ENCODE results near the gene RALA. TPM values are rescaled to one million over a fixed set of nuclear protein-coding genes. Genes with fewer than 3 reads are reported as not detected.

Gene RALA
- total RNA-seq, 2 experiments from 2014 or later, result 32.5 to 32.8 TPM

GRCh38 chr7:39642896-39643295 is 19.5 kb downstream of the RALA start:
- DNase-seq (no peak), ATAC-seq (no peak)
- intact Hi-C loops (cut with micrococcal nuclease), result no loop called here
- Mint-ChIP-seq H3K27ac (no peak overlapping the region), H3K27me3 (no peaks in the 10 kb centered on the region), H3K4me1 (ENCODE audit: low read depth) (peaks cover 61% of the 10 kb centered on the region), H3K4me3 (no peak overlapping the region), H3K9me3 (no peaks in the 10 kb centered on the region), H3K36me3 (ENCODE audit: low read depth) (peaks cover 23% of the 10 kb centered on the region)
- ChIA-PET POLR2A (no interaction called here), CTCF (interaction anchor here (1.4 kb wide), 1 partner anchor 12 kb away, joined by 4 read pairs; no protein-coding TSS in a partner anchor)
- no peak for TF ChIP-seq CTCF (IDR thresholded peaks at IDR 0.05)

GRCh38 chr7:39644170-39644569 is 20.8 kb downstream of the RALA start:
- TF ChIP-seq CTCF (IDR thresholded peaks at IDR 0.05), result no peak
- no peak for ATAC-seq
- Mint-ChIP-seq H3K27me3 (no peaks in the 10 kb centered on the region), H3K9me3 (no peaks in the 10 kb centered on the region), H3K36me3 (ENCODE audit: low read depth) (peaks cover 22% of the 10 kb centered on the region), H3K27ac (no peak overlapping the region), H3K4me1 (ENCODE audit: low read depth) (peaks cover 61% of the 10 kb centered on the region), H3K4me3 (no peak overlapping the region)
- intact Hi-C loops (cut with micrococcal nuclease), result no loop called here
- no peak for DNase-seq
- POLR2A ChIA-PET, result no interaction called here
- CTCF ChIA-PET, result no interaction called here

GRCh38 chr7:39645482-39646407 is 22.4 kb downstream of the RALA start:
- intact Hi-C loops (cut with micrococcal nuclease), result no loop called here
- no peaks in the 10 kb centered on the region for H3K9me3 Mint-ChIP-seq
- TF ChIP-seq CTCF (IDR thresholded peaks at IDR 0.05), result no peak
- H3K4me3 Mint-ChIP-seq, result no peak overlapping the region
- no peak overlapping the region for H3K27ac Mint-ChIP-seq
- peaks cover 16% of the 10 kb centered on the region for H3K36me3 Mint-ChIP-seq (ENCODE audit: low read depth)
- peaks cover 60% of the 10 kb centered on the region for H3K4me1 Mint-ChIP-seq (ENCODE audit: low read depth)
- CTCF ChIA-PET, result interaction anchor here (1.3 kb wide), 1 partner anchor 100 kb away, joined by 3 read pairs; no protein-coding TSS in a partner anchor
- H3K27me3 Mint-ChIP-seq, result no peaks in the 10 kb centered on the region
- ATAC-seq (no peak), DNase-seq (no peak)
- POLR2A ChIA-PET, result interaction anchor here (1.7 kb wide), 1 partner anchor 22 kb away, joined by 5 read pairs; the partner anchor contains the start of gene RALA

GRCh38 chr7:39647816-39648215 is 24.4 kb downstream of the RALA start:
- Mint-ChIP-seq H3K27ac (no peak overlapping the region), H3K4me3 (no peak overlapping the region), H3K36me3 (ENCODE audit: low read depth) (peaks cover 16% of the 10 kb centered on the region), H3K4me1 (ENCODE audit: low read depth) (peaks cover 52% of the 10 kb centered on the region), H3K9me3 (no peaks in the 10 kb centered on the region), H3K27me3 (no peaks in the 10 kb centered on the region)
- ATAC-seq (no peak), DNase-seq (no peak)
- no peak for TF ChIP-seq CTCF (IDR thresholded peaks at IDR 0.05)
- CTCF ChIA-PET, result interaction anchor here (1.3 kb wide), 1 partner anchor 25 kb away, joined by 3 read pairs; no protein-coding TSS in a partner anchor
- intact Hi-C loops (cut with micrococcal nuclease), result no loop called here
- POLR2A ChIA-PET, result interaction anchor here (0.7 kb wide), 1 partner anchor 638 kb away, joined by 3 read pairs; no protein-coding TSS in a partner anchor

GRCh38 chr7:39650676-39651075 is 27.3 kb downstream of the RALA start:
- no peak for ATAC-seq
- intact Hi-C loops (cut with micrococcal nuclease), result no loop called here
- CTCF ChIA-PET, result interaction anchor here (0.6 to 1.7 kb wide), 3 partner anchors 68 to 110 kb away, joined by 3 to 4 read pairs (median 3); no protein-coding TSS in a partner anchor

More at GRCh38 chr7:39650676-39651075, 27.3 kb downstream of the RALA start:
- no peak for DNase-seq
- POLR2A ChIA-PET, result no interaction called here
- TF ChIP-seq CTCF (IDR thresholded peaks at IDR 0.05), result no peak
- Mint-ChIP-seq H3K27ac (no peak overlapping the region), H3K9me3 (no peaks in the 10 kb centered on the region), H3K4me1 (ENCODE audit: low read depth) (peaks cover 40% of the 10 kb centered on the region), H3K36me3 (ENCODE audit: low read depth) (peaks cover 20% of the 10 kb centered on the region), H3K4me3 (no peak overlapping the region), H3K27me3 (no peaks in the 10 kb centered on the region)

All from activated CD8-positive, alpha-beta T cell treated with anti-CD3 and anti-CD28 coated beads for 36 hours (primary cell).